Progenitor cell of endocrine pancreas (in vitro differentiated cells): ENCODE data around the gene HOXD10. TPM values are rescaled to one million over a fixed set of nuclear protein-coding genes. Genes with fewer than 3 reads are reported as not detected.

Experiments used
- DNase-seq: peaks from one replicate; pipeline ENCODE4 v3.0.0; 2021; ENCODE audit warnings: low spot score; ENCODE audit not compliant: unreplicated experiment
- H3K27ac Mint-ChIP-seq: 2 replicates; pipeline ENCODE4 v1.8.0; 2021; ENCODE audit warnings: mild to moderate bottlenecking, moderate library complexity, mixed read lengths
- H3K27me3 Mint-ChIP-seq: 2 replicates; pipeline ENCODE4 v1.8.0; 2021; ENCODE audit warnings: mixed read lengths
- H3K36me3 Mint-ChIP-seq: 2 replicates; pipeline ENCODE4 v1.8.0; 2022; ENCODE audit warnings: mixed read lengths; ENCODE audit not compliant: insufficient read depth
- H3K4me1 Mint-ChIP-seq: 2 replicates; pipeline ENCODE4 v1.8.0; 2021; ENCODE audit warnings: low read depth, mixed read lengths
- H3K4me3 Mint-ChIP-seq: 2 replicates; pipeline ENCODE4 v1.8.0; 2021; ENCODE audit warnings: low read depth, mild to moderate bottlenecking, moderate library complexity, mixed read lengths
- H3K9me3 Mint-ChIP-seq: 2 replicates; pipeline ENCODE4 v1.8.0; 2021; ENCODE audit warnings: low read depth, mixed read lengths
- total RNA-seq: library from RNA; stranded (reverse); gene quantifications from 2 replicates; pipeline ENCODE4 v1.2.1, GENCODE V29; 2021
- TF ChIP-seq, protein P1 (sequence below): fragments of 200-600 bp; sonication (generic); IDR thresholded peaks from one replicate; pipeline ENCODE4 v1.5.0; 2021; ENCODE audit warnings: antibody characterized with exemption, mild to moderate bottlenecking; ENCODE audit not compliant: unreplicated experiment

HOXD10 gene
- total RNA-seq, 1 donor from 2014 or later, result not detected

DNA sequence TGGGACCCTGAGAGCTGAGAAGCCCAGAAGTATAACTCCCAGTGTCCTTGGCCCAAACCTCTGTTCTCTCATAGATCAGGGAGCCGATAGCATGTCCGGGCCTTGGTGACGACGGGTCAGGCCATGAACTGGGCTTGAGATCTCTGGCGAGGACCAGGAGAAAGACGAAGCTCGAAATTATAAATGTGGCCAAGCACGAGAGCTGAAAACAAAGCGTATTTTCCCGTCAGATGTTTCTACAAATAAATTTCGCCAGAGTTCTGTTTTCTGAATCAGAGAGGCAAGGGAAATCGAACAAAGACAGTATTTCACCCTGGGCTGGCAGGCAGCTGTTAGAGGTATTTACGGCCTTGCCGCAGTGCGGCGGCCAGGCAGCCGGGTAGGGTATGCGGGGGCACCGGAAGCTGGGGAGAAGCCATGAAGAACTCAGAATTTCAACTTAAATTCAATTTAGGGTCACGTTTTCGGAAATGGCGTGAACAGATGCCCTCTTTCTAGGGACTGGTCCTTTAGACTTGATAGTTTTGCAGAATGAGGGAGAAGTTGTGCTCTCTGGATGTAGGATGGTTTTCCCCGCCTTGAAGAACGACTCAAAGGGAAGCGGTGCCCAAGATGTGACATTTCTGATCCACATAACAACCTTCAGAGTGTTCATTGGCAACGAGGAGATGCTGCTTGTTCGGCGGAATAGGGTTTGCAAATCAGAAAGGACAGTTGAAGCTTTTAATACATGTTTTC lies 22.5 kb downstream of the HOXD10 start:
- H3K4me3 Mint-ChIP-seq, result no peak overlapping the region
- TF ChIP-seq, protein P1, sequence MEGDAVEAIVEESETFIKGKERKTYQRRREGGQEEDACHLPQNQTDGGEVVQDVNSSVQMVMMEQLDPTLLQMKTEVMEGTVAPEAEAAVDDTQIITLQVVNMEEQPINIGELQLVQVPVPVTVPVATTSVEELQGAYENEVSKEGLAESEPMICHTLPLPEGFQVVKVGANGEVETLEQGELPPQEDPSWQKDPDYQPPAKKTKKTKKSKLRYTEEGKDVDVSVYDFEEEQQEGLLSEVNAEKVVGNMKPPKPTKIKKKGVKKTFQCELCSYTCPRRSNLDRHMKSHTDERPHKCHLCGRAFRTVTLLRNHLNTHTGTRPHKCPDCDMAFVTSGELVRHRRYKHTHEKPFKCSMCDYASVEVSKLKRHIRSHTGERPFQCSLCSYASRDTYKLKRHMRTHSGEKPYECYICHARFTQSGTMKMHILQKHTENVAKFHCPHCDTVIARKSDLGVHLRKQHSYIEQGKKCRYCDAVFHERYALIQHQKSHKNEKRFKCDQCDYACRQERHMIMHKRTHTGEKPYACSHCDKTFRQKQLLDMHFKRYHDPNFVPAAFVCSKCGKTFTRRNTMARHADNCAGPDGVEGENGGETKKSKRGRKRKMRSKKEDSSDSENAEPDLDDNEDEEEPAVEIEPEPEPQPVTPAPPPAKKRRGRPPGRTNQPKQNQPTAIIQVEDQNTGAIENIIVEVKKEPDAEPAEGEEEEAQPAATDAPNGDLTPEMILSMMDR, result no peak
- H3K4me1 Mint-ChIP-seq, result no peaks in the 10 kb centered on the region
- no peak overlapping the region for H3K27ac Mint-ChIP-seq
- DNase-seq, result no peak
- H3K36me3 Mint-ChIP-seq, result no peaks in the 10 kb centered on the region
- no peaks in the 10 kb centered on the region for H3K9me3 Mint-ChIP-seq
- peaks cover 95% of the 10 kb centered on the region for H3K27me3 Mint-ChIP-seq

DNA sequence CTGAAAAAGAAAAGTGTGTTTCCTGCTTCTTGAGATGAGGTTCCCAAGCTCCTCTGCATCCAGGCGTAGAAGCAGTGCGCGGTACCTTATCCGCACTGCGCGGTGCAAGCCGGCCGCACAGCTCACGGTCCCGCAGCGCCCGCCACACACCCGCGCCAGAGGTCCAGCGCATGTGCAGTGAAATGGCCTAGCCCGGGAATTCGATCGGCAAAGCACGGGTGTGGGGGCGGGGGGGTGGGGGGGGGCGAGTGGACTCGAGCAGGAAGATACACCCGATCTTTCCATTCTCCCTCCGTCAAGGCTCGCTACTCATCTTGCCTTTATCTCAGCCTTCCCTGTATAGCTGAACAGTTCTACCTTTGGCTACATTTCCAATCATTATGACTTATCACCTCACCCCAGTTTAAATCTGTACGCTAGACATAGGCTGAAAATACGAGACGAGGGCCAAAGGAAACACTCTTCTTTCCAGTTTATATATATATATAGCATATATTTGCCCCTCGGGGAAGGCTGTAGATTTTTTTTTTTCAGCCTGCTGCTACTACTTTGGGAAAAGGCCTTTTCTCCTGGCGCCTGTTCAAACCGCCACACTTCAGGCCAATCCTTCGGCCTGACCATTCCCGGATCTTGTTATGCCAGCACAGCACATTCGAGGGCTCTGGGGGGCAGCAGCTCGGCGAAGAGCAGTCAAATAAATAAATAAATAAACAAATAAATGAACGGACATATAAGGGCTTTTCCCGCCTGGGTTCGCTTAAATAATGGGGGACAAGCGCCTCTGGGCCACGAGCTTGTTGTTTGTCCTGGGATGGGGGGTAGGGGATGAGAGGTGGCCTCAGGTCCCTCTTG lies 23.3 kb downstream of the HOXD10 start:
- H3K4me1 Mint-ChIP-seq, result no peaks in the 10 kb centered on the region
- peak overlapping the region; percentile 21 for H3K4me3 Mint-ChIP-seq
- no peak overlapping the region for H3K27ac Mint-ChIP-seq
- TF ChIP-seq, protein P1, result no peak
- H3K36me3 Mint-ChIP-seq, result no peaks in the 10 kb centered on the region
- no peak for DNase-seq
- no peaks in the 10 kb centered on the region for H3K9me3 Mint-ChIP-seq
- peaks cover 95% of the 10 kb centered on the region for H3K27me3 Mint-ChIP-seq

DNA sequence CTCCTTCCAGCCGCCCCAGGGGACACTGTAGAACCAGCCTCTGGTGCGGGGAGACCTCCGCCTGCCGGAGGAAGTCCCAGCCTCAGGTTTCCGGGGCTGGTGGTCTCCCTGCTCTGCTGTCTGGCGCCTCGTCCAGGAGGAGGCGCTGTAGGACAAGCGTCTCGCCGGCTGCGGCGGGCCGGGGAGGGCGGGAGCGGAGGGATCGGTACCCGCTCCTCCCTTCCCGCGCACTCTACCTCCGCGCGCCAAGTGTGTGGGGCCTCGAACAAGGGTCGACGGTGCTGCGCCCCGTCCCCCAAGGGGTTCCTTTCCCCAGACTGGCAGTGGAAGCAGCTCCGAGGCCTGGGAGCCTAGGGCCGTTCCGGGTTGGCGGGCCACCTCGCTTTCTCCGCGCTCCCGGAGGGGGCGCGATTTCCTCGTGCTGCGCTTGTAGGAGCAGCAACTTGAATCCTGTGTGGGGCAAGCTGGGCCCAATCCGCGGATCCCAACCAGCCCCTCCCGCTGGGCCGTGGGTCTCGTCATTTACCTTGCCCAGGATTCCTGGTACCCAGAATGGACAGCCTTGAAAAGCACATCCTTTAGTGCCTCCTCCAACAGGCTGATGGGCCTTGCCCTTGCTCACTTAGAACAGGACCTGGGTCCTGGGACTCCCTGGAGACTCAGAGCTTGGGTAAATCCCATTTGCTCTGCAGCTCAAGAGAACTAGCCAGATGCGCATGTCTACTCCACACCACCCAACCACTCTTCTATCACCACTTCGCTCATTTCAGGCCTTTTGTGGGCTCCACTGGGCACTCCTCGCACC lies 24.1 kb downstream of the HOXD10 start:
- Mint-ChIP-seq H3K36me3 (no peaks in the 10 kb centered on the region), H3K27me3 (peaks cover 95% of the 10 kb centered on the region), H3K4me1 (no peaks in the 10 kb centered on the region), H3K9me3 (no peaks in the 10 kb centered on the region), H3K27ac (no peak overlapping the region), H3K4me3 (peak overlapping the region; percentile 55)
- TF ChIP-seq, protein P1, result peak; percentile 90
- DNase-seq, result peak; percentile 73

DNA sequence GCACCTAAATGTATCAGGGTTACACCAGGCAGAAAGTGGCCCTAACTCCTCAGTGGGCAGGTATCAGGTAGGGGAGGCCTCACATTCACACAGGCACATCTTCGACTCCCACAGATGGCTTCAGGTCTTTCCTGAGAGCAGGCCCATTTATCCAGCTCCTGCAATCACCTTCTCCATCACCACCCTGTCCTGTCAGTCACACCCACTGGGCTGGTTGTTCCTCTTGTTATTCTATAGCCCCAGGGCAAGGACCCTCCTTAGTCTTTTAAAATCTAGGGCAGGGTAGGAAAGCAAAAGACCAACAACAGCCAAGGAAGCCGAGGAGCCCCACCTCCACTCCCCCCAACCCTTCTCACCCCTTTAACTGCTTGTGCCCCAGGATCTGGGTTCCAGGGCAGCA lies 25.7 kb downstream of the HOXD10 start:
- Mint-ChIP-seq H3K36me3 (no peaks in the 10 kb centered on the region), H3K4me1 (no peaks in the 10 kb centered on the region), H3K27me3 (peaks cover 97% of the 10 kb centered on the region), H3K9me3 (no peaks in the 10 kb centered on the region), H3K27ac (no peak overlapping the region), H3K4me3 (no peak overlapping the region)
- DNase-seq, result no peak
- TF ChIP-seq, protein P1, result no peak
